Heart left ventricle (tissue), 13 donors: Measurements from ENCODE around the gene GPATCH11.

Experiments
- CTCF ChIP-seq, 12 donors: fragments of 200-600 bp; sonication (generic) in 4 of 12; IDR thresholded peaks; one replicate each; pipeline versions ENCODE4 v1.5.0 to v1.8.0; 2018 to 2022; ENCODE audit warnings: antibody characterized with exemption in 12 of 12, mild to moderate bottlenecking in 5 of 12
- POLR2A ChIP-seq, 2 donors: fragments of 450-650 bp; IDR thresholded peaks; one replicate each; pipeline ENCODE4 v1.6.1; 2017; ENCODE audit warnings: antibody characterized with exemption in 2 of 2, mild to moderate bottlenecking in 2 of 2, moderate library complexity in 2 of 2
- donor health status: ischemic (EF 13 %, LVEDD 7.1; RV severe dilation, severe dysfunction).
- donor health status: DM: no; HTN: yes; CAD: no.
- donor health status: DM: no; HTN: no; CAD: no.
- donor health status: ischemic (EF 25% LVEDD 6.9; RV normal size, moderate dysfunction).
- donor health status: ischemic (EF 25% LVEDD 5.7; RV mildly dilated, moderate dysfunction).
- donor health status: ischemic (EF 35%, LVEDD 5.7; RV mildly dilated, moderate dysfunction).
- donor health status: nonischemic (EF 11% LVEDD 7.7; RV severe dilation, severe dysfunction).
- donor health status: DM: yes; HTN: yes; CAD: no.
- donor health status: PGD.
- donor health status: ischemic (EF 29% LVEDD 5.4; RV normal size, mild dysfunction).
- donor health status: nonischemic (EF 23%, LVEDD 6.1; RV moderate dilation, normal function).

DNA sequence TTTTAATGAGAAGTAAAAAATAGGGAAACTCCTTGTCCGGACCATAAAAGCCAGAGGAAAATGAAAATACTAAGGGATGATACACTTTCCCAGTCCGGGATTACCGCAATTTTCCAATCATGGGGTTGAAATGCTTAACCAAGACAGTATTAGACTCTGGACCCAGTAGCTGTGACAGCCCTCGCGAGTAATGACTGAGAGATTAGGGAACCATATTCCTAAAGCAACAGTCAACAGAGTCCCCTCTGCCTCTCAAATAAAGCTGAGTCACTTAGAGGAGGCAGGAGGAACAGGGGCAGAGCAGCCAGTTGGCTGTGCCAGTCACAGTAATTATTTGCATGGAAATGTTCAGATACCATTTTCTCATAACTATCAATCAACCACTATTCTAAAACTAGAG is 34.8 kb downstream of the GPATCH11 start:
- TF ChIP-seq CTCF (IDR thresholded peaks at IDR 0.05), result no peak
- no peak for TF ChIP-seq POLR2A (IDR thresholded peaks at IDR 0.05)
